Activated T-helper 9 cell treated with anti-CD3 and anti-CD28 coated beads, Interleukin-2, amount 50 U/mL, for 16 hours (primary cell): Measurements from ENCODE around the gene SETDB1.

ENCODE experiments used
- DNase-seq: peaks from one replicate; pipeline ENCODE4 v3.0.0-alpha.2; 2020; ENCODE audit warnings: low read depth

SETDB1 gene

DNA sequence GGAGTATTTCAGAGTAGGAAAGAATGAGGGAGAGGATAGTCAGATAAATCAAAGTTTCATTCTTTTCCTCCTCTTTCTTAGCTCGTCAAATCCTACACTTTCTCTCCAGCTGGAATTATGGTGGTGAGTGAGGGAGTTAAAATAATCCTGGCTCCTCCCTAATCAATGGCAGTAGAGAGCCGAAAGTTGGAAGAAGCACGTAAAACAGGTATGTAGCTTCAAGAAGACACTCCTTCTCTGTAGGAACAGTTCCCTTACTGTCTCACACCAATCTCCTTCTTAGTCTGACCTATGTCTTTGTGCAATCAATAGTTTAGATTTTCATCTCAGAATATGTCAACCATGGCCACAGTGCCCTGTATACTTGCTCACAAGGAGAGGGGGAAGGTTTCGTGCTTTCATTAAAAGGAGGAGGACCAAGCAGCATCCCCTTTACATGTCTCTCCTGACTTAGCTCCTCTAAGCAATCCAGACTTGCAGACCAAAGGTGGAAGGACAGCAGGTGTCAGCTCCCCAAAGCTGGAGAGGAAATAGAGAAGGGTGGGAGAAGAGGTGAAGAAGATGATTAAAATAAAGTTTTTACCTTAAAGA is 79.7 kb downstream of the SETDB1 start:
- no peak for DNase-seq

DNA sequence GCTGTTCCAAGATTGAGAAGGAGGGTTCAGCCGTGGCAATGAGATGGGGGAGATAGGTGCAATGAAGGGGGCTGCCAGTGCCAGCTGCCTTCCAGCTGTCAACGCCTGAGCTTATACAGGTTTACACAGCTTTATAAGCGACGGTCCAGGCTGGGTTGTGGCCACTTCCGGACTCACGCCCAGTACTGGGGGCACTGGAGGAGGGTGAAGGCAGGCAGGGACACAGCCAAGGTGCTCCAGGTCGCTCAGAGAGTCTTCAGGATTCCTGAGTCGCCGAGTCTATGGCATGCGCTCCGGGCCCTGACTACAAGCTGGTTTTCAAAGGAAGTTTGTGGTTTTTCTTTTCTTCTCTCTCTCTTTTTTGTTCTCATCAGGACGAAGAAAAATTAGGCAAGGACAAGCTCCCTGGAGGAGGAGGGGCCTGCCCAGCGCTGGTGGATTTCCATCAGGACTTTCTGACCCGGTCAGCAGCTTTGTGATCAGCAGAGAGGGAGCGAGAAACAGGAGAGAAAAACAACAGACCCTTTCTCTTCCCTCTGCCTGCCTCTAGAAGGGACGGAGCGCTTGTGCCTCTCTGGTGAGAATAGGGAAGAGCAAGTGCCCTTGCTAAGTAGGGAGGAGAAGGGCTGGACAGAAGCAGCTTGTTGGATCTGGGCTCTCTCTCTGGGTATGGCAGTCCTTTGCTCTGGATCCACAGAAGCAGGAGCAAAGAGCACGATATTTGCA is 80.3 kb downstream of the SETDB1 start, which contains the start of gene MINDY1:
TSS of gene MINDY1 (minus strand) at position 576 of the 726 bp plus-strand sequence. CDS start 4,285 bp downstream, outside the sequence.
- peak; percentile 10 for DNase-seq

DNA sequence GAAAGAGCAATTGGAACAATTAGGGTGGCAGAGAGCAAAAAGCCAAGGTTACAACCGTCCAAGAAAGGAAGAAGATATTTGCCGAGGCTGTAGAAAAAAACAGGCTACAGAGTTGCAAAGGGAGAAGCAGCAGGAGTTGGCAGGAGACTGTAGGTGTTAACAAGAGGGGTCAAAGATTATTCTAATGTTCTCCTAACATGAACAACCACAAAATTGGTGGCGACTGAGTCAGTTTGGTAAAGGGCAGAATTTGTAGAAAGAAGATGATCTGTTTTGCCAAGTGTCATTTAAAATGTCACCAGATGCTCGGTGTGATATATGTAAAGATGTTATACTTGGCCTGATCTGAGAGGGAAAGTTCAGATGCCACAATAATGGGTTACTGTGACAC is 81.7 kb downstream of the SETDB1 start:
- no peak for DNase-seq

DNA sequence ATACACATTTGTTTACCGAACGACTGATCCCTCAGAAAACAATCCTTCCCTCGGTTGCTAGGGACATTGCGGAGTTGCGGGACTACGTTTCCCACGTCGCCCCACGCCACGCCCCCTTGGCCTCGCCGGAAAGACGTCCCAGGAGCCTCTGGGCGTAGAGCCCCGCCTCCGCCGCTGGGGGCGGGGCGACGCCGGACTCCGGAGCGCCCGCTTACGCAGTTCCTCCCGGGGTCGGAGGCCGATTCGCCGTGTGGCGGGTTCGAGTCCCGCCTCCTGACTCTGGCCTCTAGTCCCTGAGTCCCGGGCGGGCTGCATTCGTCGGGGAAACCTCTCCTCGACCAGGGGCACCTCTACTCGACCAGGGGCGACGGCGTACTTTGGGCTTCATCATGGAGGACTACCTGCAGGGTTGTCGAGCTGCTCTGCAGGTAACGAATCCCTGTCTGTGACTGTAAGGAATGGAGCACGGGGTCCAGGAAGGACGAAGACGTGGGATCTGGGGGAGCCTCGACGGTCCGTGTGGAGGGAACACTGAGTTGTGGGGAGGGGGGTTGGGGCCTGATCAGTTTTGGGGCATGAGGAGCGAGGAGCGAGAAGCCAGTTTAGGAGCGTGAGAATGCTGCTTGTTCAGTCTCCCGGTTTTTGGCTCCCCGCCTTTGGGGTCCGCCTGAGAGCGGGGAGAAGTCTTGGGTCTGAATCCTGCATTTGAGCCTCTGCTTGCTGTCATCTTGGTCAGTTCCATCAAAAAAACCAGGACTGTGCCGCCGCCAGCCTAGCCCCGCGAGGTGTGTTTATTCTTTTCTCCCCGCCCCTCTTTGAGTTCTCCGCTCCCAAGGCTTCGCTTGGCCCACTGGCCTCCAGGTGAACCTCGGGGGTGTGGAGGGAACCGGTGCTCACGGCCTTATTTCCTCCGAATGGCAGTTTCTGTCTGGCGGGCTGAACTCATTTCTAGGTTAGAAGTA is 82.4 kb downstream of the SETDB1 start, which contains the start of gene PRUNE1:
TSS of gene PRUNE1 (plus strand) at position 206 of the 962 bp plus-strand sequence. CDS start at position 390, 184 bp downstream.
- DNase-seq: peak; percentile 95

DNA sequence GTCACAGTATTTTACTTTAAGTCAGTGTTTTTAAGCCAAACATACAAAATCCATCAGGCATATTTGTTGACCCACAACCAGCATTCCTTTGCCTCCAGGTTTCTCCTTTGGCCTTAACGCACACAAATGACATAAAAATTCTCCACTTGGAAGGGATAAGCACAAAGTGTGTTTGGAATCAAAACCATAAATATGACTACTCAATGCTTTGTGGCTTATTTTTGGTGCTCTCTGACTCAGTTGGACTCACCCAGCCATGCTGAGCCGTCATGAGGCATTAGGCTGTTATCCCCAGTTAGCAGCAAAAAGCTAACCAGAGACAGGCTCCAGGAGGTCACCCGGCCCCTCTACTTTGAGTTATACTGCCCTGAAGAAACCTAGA is 83.0 kb downstream of the SETDB1 start:
- no peak for DNase-seq

DNA sequence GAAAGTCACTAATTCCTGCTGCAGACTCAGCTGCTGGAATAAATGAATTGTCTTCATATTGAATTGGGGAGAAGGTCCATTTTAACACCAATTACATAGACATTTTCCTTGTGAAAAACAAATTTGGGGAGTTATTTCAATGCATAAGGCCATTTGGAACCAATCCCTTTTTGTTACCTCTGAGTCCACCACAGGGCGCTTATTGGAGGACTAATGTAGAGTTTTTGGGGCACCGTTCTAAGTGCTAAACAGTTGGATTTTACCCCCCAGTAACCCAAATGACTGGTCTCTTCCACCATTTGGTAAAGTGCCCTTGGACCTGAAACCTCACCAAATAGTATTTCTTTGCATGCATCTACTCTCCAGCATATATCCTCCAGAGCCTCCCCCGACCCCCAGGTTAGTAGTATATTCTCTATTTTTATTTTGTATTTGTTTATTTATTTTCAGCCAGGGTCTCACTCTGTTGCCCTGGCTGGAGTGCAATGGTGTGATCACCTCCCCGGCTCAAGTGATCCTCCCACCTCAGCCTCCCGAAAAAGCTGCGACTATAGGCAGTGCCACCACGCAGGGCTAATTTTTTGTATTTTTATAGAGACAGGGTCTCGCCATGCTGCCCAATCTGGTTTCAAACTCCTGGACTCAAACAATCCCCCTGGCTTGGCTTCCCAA is 83.6 kb downstream of the SETDB1 start:
- no peak for DNase-seq

DNA sequence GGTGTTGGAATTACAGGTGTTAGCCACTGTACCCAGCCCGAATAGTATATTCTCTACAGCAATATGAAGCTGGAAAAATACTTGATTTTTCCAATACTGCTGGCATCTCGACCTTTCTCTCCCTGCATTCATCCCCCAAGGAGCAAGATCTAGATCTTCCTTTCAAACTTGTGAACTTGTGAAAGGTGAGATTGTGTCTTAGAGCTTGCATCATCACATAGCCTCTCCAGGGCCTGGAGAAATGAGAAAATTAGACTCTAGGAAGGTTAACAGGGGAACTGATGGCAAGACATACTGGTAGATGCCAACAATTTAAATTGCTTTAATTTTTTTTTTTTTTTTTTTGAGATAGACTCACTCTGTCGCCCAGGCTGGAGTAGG is 84.2 kb downstream of the SETDB1 start:
- DNase-seq: no peak

DNA sequence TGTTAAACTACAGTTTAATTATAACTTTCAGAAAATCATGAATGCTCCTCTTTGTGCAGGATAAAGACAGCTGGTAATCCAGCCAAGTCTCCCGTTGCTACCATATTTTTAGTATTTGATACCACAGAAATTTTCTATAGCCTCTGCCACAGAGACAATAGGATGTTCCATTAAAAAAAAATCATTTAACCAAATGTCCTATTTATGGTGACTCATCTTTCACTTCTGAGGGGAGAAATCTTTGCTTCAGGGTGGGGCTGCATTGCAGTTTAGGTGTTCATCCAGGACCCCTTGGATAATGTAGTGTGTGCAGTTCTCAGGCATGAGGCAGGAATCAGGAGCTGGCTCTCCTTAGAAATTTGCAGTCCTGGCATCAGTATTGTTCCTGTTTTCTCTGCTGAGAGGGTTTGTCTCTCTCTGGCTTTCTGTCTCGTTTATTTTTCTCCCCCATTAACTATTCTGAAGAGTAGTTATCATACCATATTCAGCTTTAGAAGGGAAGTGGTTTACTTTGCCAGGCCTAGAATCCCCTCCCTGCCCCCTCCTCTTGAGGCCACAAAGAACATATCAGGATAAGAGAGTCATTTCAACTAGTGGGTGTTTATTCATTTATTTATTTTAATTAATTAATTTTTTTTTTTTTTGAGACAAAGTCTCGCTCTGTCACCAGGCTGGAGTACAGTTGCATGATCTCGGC is 85.1 kb downstream of the SETDB1 start:
- DNase-seq: no peak

DNA sequence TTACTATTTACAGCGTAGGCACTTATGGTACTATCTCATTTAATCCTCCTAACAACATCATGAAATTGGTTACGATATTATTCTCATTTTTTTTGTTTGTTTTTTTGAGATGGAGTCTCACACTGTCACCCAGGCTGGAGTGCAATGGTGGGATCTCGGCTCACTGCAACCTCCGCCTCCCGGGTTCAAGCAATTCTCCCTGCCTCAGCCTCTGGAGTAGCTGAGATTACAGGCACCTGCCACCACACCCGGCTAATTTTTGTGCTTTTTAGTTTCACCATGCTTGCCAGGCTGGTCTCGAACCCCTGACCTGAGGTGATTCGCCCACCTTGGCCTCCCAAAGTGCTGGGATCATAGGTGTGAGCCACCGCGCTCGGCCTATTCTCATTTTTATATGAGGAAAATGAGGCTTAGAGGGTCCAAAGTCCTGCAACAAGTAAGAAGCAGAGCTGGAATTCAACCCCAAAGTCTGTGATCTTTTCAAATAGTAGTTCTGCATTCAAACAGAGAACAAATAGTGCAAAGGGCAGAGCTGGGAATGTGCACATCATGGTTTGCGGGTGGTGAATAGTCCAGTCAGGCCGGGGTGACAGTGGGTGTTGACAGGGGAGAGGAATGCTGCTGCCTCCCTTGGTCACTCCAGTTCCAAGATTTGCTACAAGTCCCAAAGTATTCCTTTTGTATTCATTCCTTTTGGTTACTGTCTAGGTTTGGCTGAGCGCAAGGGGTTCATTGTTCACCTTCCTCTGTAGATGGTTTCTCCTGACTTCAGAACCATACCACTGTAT is 86.7 kb downstream of the SETDB1 start:
- no peak for DNase-seq

DNA sequence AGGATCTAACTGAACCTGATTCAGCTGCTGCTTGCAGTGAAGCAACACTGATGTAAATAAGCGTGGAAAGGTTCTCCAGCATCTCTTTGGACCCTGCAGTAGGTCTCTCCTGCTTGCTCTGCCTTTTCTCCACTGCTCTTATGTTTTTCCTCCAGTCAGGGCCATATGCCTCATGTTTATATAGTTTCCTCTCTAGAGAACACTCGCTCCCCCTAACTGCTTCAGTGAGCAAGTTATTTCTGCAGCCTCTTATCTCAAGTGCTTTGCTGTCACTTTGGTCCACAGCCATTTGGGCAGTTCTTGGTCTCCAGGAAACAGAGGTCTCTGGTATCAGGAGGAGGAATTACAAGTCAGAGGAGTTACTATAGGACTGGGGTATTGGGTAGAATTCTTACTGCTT is 87.4 kb downstream of the SETDB1 start:
- no peak for DNase-seq
